Activated CD4-positive, alpha-beta T cell treated with anti-CD3 and anti-CD28 coated beads for 36 hours (primary cell): ENCODE data around the gene ANO9. TPM values are rescaled to one million over a fixed set of nuclear protein-coding genes. Genes with fewer than 3 reads are reported as not detected.
A peak's percentile ranks its signal among the peaks of the same experiment; 100 is the strongest.

Experiments used
- ATAC-seq: fragments of 200-7000 bp; cut with Tn5 transposase; one replicate; pipeline ENCODE4 v1.10.0; 2021; ENCODE audit warnings: mild to moderate bottlenecking, moderate library complexity
- CTCF ChIA-PET: fragments of 350-600 bp; sonication (Branson Sonifier 250); formaldehyde crosslinking; loops from one replicate; lab custom pipeline; 2021; ENCODE audit warnings: antibody characterized with exemption; lab: Charles Lee
- POLR2A ChIA-PET: fragments of 350-600 bp; sonication (Branson Sonifier 250); formaldehyde crosslinking; loops from one replicate; lab custom pipeline; 2021; ENCODE audit warnings: antibody characterized with exemption, inconsistent platforms; lab: Charles Lee
- DNase-seq: peaks from one replicate; pipeline ENCODE4 v3.0.0-alpha.2; 2020
- H3K27ac Mint-ChIP-seq: one replicate; pipeline ENCODE4 v1.8.0; 2021; ENCODE audit warnings: mixed read lengths
- H3K27me3 Mint-ChIP-seq: one replicate; pipeline ENCODE4 v1.8.0; 2021; ENCODE audit warnings: mixed read lengths
- H3K36me3 Mint-ChIP-seq: one replicate; pipeline ENCODE4 v1.8.0; 2021; ENCODE audit warnings: low read depth, mixed read lengths
- H3K4me1 Mint-ChIP-seq: one replicate; pipeline ENCODE4 v1.8.0; 2021; ENCODE audit warnings: mixed read lengths
- H3K4me3 Mint-ChIP-seq: one replicate; pipeline ENCODE4 v1.8.0; 2021; ENCODE audit warnings: mild to moderate bottlenecking, moderate library complexity, mixed read lengths
- H3K9me3 Mint-ChIP-seq: one replicate; pipeline ENCODE4 v1.8.0; 2021; ENCODE audit warnings: low read depth, mixed read lengths
- intact Hi-C, 2 experiments: fragments of 100-400 bp; cut with DNase I in 1 of 2; cut with micrococcal nuclease in 1 of 2; formaldehyde crosslinking; loops; one replicate each; pipeline versions ENCODE4 v1.14.2 to v1.15.1; 2022 to 2024; cut with DNase I, micrococcal nuclease
- total RNA-seq, 2 experiments: library from RNA; stranded (reverse); gene quantifications; one replicate each; pipeline ENCODE4 v1.2.3, GENCODE V29; 2021

ANO9 gene
- total RNA-seq, 2 experiments from 2014 or later, result 31.7 to 38.8 TPM

DNA sequence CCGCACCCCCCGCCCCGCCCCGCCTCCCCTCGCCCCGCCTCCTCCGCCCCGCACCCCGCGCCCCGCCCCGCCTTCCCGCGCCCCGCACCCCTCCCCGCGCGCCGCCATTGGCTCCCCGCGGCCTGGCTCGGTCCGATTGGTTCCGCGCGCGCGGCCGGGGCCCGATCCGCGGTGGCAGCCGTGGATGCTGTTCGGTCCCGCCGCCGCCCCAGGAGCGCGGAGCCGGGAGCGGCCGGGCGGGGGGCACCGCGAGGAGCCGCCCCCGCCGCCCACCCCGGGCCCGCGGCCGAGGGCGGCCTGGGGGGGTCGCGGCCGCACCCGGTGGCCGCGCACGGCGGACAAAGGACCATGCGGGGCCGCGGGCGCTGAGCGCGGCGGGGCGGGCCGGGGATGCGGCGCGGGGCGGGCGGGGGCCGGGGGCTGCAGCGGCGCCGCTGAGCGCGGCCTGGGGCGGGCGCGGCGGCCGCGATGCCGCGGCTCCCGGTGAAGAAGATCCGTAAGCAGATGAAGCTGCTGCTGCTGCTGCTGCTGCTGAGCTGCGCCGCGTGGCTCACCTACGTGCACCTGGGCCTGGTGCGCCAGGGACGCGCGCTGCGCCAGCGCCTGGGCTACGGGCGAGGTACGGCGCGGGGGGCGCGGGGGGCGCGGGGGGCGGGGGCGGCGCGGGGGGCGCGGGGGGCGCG lies 72.3 kb downstream of the ANO9 start, which contains the start of gene B4GALNT4:
Gene B4GALNT4 (plus strand): TSS at position 164 of the 683 bp plus-strand sequence. CDS start 305 bp downstream, at position 469.
- DNase-seq, result peak; percentile 47
- H3K27ac Mint-ChIP-seq, result peak within 1 kb of the TSS; percentile 31
- POLR2A ChIA-PET, result no interaction called here
- H3K4me3 Mint-ChIP-seq, result peak within 1 kb of the TSS; percentile 67
- ATAC-seq, result peak; percentile 47
- CTCF ChIA-PET, result no interaction called here
- peaks cover 10% of the 10 kb centered on the region for H3K4me1 Mint-ChIP-seq
- H3K36me3 Mint-ChIP-seq, result no peaks in the 10 kb centered on the region
- no peaks in the 10 kb centered on the region for H3K9me3 Mint-ChIP-seq
- H3K27me3 Mint-ChIP-seq, result peaks cover 20% of the 10 kb centered on the region
- intact Hi-C loops, result no loop called here

DNA sequence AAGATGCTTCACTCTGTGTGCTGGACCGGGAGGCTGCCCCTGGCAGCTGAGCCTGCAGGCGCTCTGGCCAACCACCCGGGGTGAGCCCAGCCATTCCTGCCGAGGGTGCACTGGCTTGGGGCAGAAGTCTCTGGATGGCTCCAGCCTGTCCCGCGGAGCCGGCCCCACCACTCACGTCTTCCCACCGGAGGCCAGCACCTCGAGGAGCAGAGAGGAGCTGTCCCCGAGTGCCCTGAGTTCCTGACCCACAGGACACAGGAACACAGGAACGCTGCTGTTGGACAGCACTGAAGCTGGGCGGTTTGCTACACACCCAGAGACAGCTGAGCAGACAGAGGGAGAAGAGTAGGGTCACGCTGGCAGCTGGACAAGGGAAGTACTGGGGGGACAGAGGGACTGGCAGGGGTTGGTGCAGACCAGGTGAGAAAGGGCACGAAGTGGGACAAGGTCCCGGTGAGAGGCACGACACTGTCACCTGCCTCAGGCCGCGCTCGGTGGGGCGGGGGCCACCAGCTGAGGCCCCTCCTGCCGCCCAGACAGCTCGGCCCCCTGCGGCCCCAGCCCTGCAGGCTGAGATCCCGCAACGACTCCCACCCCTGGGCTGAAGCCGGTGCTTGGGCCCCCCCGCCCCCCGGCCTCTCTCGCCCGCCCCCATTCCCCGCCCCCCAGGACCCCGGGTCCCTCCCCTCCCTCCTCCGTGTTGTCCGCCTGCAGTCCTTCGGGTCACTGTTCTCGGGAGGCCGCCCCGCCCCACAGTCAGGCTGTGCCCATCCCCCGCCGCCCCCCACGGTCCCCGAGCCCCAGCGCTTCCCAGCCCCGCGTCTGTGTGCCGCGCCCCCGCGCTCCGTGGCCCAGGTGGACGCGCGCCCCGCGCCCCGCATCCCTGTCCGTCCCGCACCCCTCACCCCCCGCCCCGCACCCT lies 73.1 kb downstream of the ANO9 start:
- Mint-ChIP-seq H3K4me1 (peaks cover 10% of the 10 kb centered on the region), H3K27me3 (peaks cover 20% of the 10 kb centered on the region), H3K9me3 (no peaks in the 10 kb centered on the region), H3K27ac (peak overlapping the region; percentile 25), H3K36me3 (no peaks in the 10 kb centered on the region), H3K4me3 (peak overlapping the region; percentile 67)
- DNase-seq, result no peak
- ChIA-PET CTCF (interaction anchor here (0.7 to 1.7 kb wide), 4 partner anchors 19 to 161 kb away, joined by 3 to 4 read pairs (median 4); partner anchors contain the start of genes BET1L and RIC8A), POLR2A (no interaction called here)
- intact Hi-C loops, result no loop called here
- no peak for ATAC-seq

DNA sequence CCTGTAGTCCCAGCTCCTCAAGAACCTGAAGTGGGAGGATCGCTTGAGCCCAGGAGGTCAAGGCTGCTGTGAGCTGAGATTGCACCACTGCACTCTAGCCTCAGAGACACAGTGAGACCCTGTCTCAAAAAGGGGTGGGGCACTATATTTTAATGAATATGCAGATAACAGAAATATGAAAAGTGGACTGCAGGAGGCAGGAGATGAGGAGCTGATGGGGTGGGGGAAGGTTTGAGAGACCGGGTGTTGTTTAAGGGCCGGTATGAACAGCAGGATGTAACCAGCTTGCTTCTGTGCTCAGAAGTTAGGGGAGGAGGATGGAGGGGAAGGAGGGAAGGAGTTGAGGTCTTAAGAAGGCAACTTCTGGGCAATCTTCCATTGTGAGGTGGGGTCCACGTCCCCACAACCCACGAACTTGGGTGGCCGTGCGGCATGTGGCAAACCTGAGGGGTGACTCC lies 73.8 kb downstream of the ANO9 start:
- Mint-ChIP-seq H3K4me3 (peak overlapping the region; percentile 67), H3K36me3 (no peaks in the 10 kb centered on the region), H3K27ac (no peak overlapping the region), H3K9me3 (no peaks in the 10 kb centered on the region), H3K27me3 (peaks cover 20% of the 10 kb centered on the region), H3K4me1 (peaks cover 10% of the 10 kb centered on the region)
- DNase-seq (no peak), ATAC-seq (no peak)
- intact Hi-C loops, result no loop called here
- ChIA-PET CTCF (interaction anchor here (0.6 to 1.7 kb wide), 6 partner anchors 9 to 161 kb away, joined by 3 to 4 read pairs (median 4); partner anchors contain the start of genes BET1L and RIC8A), POLR2A (interaction anchor here (0.6 kb wide), 1 partner anchor 51 kb away, joined by 3 read pairs; no protein-coding TSS in a partner anchor)

Other genes with a start within 250 kb of the ANO9 start
- not detected for gene SCGB1C1, start 248.9 kb downstream of the ANO9 start, total RNA-seq
- gene BET1L, start 234.6 kb downstream of the ANO9 start, total RNA-seq, result 10 to 100 TPM; 45.5 to 49.4 TPM
- 100 to 1,000 TPM; 104 to 124 TPM for gene RIC8A, start 234.3 kb downstream of the ANO9 start, total RNA-seq
- gene SIRT3, start 205.7 kb downstream of the ANO9 start, total RNA-seq, result 10 to 100 TPM; 19.6 to 23.3 TPM
- gene PSMD13, start 205.0 kb downstream of the ANO9 start, total RNA-seq, result 100 to 1,000 TPM; 134 to 212 TPM
- gene NLRP6, start 163.6 kb downstream of the ANO9 start, total RNA-seq, result under 1 TPM; 0.32 to 0.57 TPM
- 10 to 100 TPM; 73.4 to 82.3 TPM for gene PGGHG, start 152.9 kb downstream of the ANO9 start, total RNA-seq
- not detected for gene IFITM5, start 142.5 kb downstream of the ANO9 start, total RNA-seq
- gene IFITM2, start 134.2 kb downstream of the ANO9 start, total RNA-seq, result 100 to 1,000 TPM; 451 to 474 TPM
- 100 to 1,000 TPM; 248 to 285 TPM for gene IFITM1, start 128.0 kb downstream of the ANO9 start, total RNA-seq
- gene IFITM3, start 121.2 kb downstream of the ANO9 start, total RNA-seq, result 100 to 1,000 TPM in 1 of 2 experiments, 10 to 100 TPM in 1; 77.5 to 122 TPM
- 1 to 10 TPM; 3.8 to 6.6 TPM for gene B4GALNT4, start 72.5 kb downstream of the ANO9 start, total RNA-seq
- under 1 TPM; 0.07 to 0.18 TPM for gene PKP3, start 47.8 kb downstream of the ANO9 start, total RNA-seq
- gene SIGIRR, start 27.0 kb downstream of the ANO9 start, total RNA-seq, result 10 to 100 TPM; 33.0 to 34.9 TPM
- 10 to 100 TPM; 14.8 to 18.8 TPM for gene PTDSS2, start 8.3 kb upstream of the ANO9 start, total RNA-seq
- gene RNH1, start 65.2 kb upstream of the ANO9 start, total RNA-seq, result 100 to 1,000 TPM; 111 to 116 TPM
- gene HRAS, start 93.6 kb upstream of the ANO9 start, total RNA-seq, result 10 to 100 TPM; 26.8 to 41.9 TPM
- under 1 TPM; 0.96 to 0.98 TPM for gene LRRC56, start 95.5 kb upstream of the ANO9 start, total RNA-seq
- 1 to 10 TPM; 2.7 to 4.9 TPM for gene LMNTD2, start 118.7 kb upstream of the ANO9 start, total RNA-seq
- gene RASSF7, start 119.0 kb upstream of the ANO9 start, total RNA-seq, result 10 to 100 TPM; 16.8 TPM
- 10 to 100 TPM; 40.0 to 44.5 TPM for gene PHRF1, start 134.5 kb upstream of the ANO9 start, total RNA-seq
- gene IRF7, start 173.9 kb upstream of the ANO9 start, total RNA-seq, result 10 to 100 TPM; 57.1 to 62.6 TPM
- gene CDHR5, start 182.9 kb upstream of the ANO9 start, total RNA-seq, result not detected
- not detected for gene SCT, start 185.2 kb upstream of the ANO9 start, total RNA-seq
- gene DRD4, start 195.3 kb upstream of the ANO9 start, total RNA-seq, result under 1 TPM; 0.30 to 0.47 TPM